Muscle layer of duodenum (tissue), 2 donors: ENCODE results near the gene HERC2.
"Not testable (repeated sequence)": the region's sequence is repeated elsewhere in the genome, so short reads cannot be mapped to it uniquely, and the experiment has no call there.

ENCODE experiments used
- H3K27ac ChIP-seq: one replicate; pipeline ENCODE4 v1.7.0; 2013; ENCODE audit warnings: mild to moderate bottlenecking, low read length
- H3K27me3 ChIP-seq: one replicate; pipeline ENCODE4 v1.7.0; 2013; ENCODE audit warnings: low read depth, mild to moderate bottlenecking, control low read depth, low read length
- H3K36me3 ChIP-seq, 2 donors: one replicate each; pipeline ENCODE4 v1.7.0; 2013; ENCODE audit warnings: low read length in 2 of 2, control low read depth in 1 of 2, mild to moderate bottlenecking in 1 of 2; ENCODE audit not compliant: insufficient read depth in 2 of 2, control insufficient read depth in 1 of 2
- H3K4me1 ChIP-seq, 2 donors: one replicate each; pipeline ENCODE4 v1.7.0; 2013; ENCODE audit warnings: low read length in 2 of 2, mild to moderate bottlenecking in 2 of 2, control low read depth in 1 of 2, moderate library complexity in 1 of 2; ENCODE audit not compliant: insufficient read depth in 2 of 2, control insufficient read depth in 1 of 2
- H3K4me3 ChIP-seq, 2 donors: one replicate each; pipeline ENCODE4 v1.7.0; 2013; ENCODE audit warnings: low read length in 2 of 2, low read depth in 1 of 2, mild to moderate bottlenecking in 1 of 2
- H3K9me3 ChIP-seq, 2 donors: one replicate each; pipeline ENCODE4 v1.7.0; 2013; ENCODE audit warnings: low read length in 2 of 2, control low read depth in 1 of 2, mild to moderate bottlenecking in 1 of 2; ENCODE audit not compliant: control insufficient read depth in 1 of 2
- donor health status: healthy.

The HERC2 gene

DNA sequence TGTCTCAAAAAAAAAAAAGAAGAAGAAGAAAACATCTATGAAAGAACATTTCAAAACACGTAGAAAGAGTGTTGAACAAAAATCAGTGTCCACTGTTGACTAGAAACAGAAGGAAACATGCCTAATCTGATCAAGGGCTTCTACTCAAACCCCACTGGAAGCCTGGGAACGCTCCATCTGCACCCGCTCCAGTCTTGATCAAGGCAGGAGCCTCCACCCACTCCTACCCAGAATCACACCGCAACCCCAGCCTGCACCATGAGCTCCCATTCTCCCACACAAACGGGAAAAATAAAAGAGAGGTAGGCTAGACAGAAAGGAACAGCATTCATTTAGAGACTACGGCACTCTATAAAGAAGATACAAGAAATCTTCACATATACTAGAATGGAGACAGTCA, 181.9 kb downstream of the HERC2 start:
- Histone ChIP-seq H3K27ac (no peak overlapping the region), H3K4me1 (no peaks in the 10 kb centered on the region), H3K4me3 (no peak overlapping the region), H3K36me3 (peaks cover 23 to 48% of the 10 kb centered on the region in 2 donors), H3K27me3 (no peaks in the 10 kb centered on the region), H3K9me3 (no peaks in the 10 kb centered on the region)

GRCh38 chr15:28137408-28138039, 184.5 kb downstream of the HERC2 start:
- peaks cover 22 to 38% of the 10 kb centered on the region in 2 donors for H3K36me3 ChIP-seq
- not testable (repeated sequence) for H3K9me3 ChIP-seq, H3K4me3 ChIP-seq, H3K4me1 ChIP-seq, H3K27me3 ChIP-seq, H3K27ac ChIP-seq

DNA sequence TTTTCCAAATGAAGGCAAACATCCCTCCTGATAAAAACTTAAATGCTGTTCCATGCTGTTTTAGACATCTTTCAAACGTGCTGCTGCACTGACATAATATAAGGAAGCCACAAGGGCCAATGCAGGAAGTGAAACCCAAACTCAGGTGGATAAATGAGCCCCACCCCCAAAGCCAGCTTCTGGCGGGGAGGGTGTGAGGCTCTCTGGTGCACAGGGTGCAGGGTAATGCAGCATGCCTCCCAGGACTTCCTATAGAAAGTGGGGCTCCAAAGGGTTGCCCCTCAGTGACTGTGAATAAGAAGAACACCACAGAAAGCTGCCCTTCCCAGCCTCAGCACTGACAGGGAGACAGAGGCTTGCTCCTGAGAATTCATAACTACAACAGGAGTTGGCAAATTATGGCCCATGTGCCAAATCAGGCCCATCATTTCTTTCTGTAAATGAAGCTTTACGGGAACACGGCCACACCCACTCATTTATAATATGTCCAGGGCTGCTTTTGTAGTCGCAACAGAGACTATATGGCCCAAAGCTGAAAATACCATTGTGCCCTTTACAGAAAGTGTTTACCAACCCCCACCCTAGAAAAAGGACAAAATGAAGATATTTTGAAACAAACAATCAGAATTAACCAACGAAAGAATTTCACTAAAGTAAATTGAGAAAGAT, 185.6 kb downstream of the HERC2 start:
- H3K9me3 ChIP-seq, H3K4me1 ChIP-seq, H3K27me3 ChIP-seq, H3K4me3 ChIP-seq, H3K27ac ChIP-seq: not testable (repeated sequence)
- peaks cover 28 to 43% of the 10 kb centered on the region in 2 donors for H3K36me3 ChIP-seq

DNA sequence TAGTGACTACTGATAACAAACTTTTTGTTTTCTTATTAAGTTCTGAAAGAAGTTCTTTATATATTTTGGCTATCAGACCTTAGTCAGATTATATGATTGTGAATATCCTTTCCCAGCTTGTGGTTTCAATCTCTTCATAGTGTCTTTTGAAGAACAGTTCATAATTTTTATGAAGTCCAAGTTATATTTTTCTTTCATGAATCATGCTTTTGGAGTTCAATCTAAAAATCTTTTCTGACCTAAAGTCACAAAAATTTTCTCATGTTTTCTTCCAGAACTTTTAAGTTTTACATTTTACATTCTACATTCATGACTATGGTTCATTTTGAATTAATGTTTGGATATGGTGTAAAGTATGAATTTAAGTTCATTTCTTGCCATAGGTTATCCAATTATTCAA, 188.7 kb downstream of the HERC2 start:
- Histone ChIP-seq H3K36me3 (peaks cover 36 to 49% of the 10 kb centered on the region in 2 donors), H3K27ac (no peak overlapping the region), H3K4me1 (no peaks in the 10 kb centered on the region), H3K27me3 (no peaks in the 10 kb centered on the region), H3K4me3 (no peak overlapping the region), H3K9me3 (no peaks in the 10 kb centered on the region)

DNA sequence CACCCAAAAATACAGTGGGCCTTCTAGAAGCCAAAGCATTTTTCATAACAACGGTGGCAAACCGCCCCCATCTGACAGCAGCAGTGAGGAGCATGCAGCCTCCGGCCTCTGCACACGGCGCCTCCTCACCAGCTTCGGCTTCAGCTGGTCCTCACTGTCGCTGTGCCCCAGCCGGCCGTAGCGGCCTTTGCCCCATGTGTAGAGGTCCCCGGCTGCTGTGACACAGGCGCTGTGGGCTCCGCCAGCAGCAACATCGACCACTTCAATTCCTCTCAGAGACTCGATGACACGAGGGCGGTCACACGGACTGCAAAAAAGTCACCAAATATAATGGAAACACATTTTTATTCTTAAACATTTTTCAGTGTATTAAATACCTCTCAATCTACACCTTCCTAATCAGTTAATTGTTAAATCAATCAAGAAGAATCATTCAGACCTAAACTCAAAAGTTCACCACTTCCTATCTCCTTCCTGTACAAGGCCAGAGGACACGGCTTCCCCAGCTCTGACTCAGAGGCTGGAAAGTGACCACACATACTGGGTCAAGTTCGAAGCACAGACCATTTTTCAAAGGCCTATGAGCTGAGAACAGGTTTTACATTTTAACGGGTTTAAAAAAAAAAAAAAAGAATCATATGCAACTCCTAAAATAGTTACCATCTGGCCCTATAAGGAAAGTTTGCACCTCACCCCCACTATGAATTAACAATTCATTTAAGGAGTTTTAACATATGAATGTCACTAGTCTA, 189.3 kb downstream of the HERC2 start:
- H3K4me1 ChIP-seq, result no peaks in the 10 kb centered on the region
- H3K27ac ChIP-seq, result no peak overlapping the region
- H3K4me3 ChIP-seq, result no peak overlapping the region
- no peaks in the 10 kb centered on the region for H3K27me3 ChIP-seq
- peaks cover 36 to 45% of the 10 kb centered on the region in 2 donors for H3K36me3 ChIP-seq
- no peaks in the 10 kb centered on the region for H3K9me3 ChIP-seq

GRCh38 chr15:28131946-28132345, 190.0 kb downstream of the HERC2 start:
- H3K27ac ChIP-seq, result no peak overlapping the region
- no peak overlapping the region for H3K4me3 ChIP-seq
- peaks cover 43 to 45% of the 10 kb centered on the region in 2 donors for H3K36me3 ChIP-seq
- no peaks in the 10 kb centered on the region for H3K27me3 ChIP-seq
- H3K9me3 ChIP-seq, result no peaks in the 10 kb centered on the region
- H3K4me1 ChIP-seq, result no peaks in the 10 kb centered on the region

- Histone ChIP-seq H3K9me3 (no peaks in the 10 kb centered on the region), H3K36me3 (peaks cover 44 to 45% of the 10 kb centered on the region in 2 donors), H3K27me3 (no peaks in the 10 kb centered on the region), H3K4me3 (no peak overlapping the region), H3K27ac (no peak overlapping the region), H3K4me1 (no peaks in the 10 kb centered on the region)
Observed at GRCh38 chr15:28131400-28131799, 190.6 kb downstream of the HERC2 start.

GRCh38 chr15:28130651-28131050, 191.3 kb downstream of the HERC2 start:
- no peaks in the 10 kb centered on the region for H3K27me3 ChIP-seq
- H3K4me3 ChIP-seq, result no peak overlapping the region
- H3K9me3 ChIP-seq, result no peaks in the 10 kb centered on the region
- peaks cover 44 to 45% of the 10 kb centered on the region in 2 donors for H3K36me3 ChIP-seq
- H3K27ac ChIP-seq, result no peak overlapping the region
- H3K4me1 ChIP-seq, result no peaks in the 10 kb centered on the region

DNA sequence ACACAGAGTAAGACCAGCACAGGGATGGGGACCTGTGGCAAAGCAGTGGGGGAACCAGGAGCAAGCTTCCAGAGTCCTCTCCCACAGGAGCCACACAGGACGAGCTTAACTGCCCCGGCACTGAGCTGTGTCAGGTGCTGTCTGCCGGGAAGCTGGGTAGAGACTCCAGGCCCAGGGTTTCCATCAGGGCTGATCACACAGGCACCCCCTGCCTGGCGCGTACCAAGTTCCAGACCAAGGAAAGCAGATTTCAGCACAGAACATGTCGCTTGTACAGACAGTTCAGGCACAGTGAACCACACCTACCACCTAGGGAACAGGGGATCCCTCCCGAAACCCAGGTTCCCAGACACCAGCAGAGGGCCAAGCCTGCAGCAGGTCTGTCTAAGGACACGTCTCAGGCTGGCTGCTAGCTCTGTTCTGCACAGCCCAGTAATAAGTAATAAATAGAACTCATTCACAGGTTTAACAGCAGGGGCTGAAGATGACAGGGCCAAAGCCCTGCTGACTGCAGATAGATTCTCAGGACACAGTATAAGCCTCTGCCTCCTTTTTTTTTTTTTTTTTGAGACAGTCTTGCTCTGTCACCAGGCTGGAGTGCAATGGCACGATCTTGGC, 192.6 kb downstream of the HERC2 start:
- H3K4me1 ChIP-seq, result no peaks in the 10 kb centered on the region
- H3K27ac ChIP-seq, result no peak overlapping the region
- no peaks in the 10 kb centered on the region for H3K9me3 ChIP-seq
- H3K27me3 ChIP-seq, result no peaks in the 10 kb centered on the region
- H3K4me3 ChIP-seq, result no peak overlapping the region
- peaks cover 54 to 56% of the 10 kb centered on the region in 2 donors for H3K36me3 ChIP-seq

DNA sequence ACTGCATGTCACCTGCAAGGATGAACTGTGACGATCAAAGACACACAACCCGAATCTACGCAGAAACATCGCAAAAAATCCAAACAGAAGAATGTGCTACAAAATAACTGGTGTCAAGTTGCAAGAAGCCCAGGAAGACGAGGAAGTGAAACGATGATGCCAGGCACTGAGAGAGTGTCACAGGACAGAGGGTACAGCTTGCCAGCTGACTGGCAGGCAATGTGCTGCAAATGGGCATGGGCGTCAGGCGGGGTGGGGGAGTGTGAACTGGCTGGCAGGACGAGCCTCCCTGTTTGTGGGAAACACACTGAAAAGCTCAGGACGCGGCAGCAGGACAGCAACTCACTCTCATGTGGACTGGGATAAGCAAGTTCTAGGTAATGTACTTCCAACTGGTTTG, 193.9 kb downstream of the HERC2 start:
- no peaks in the 10 kb centered on the region for H3K4me1 ChIP-seq
- H3K27ac ChIP-seq, result no peak overlapping the region
- H3K4me3 ChIP-seq, result no peak overlapping the region
- no peaks in the 10 kb centered on the region for H3K9me3 ChIP-seq
- no peaks in the 10 kb centered on the region for H3K27me3 ChIP-seq
- H3K36me3 ChIP-seq, result peaks cover 50 to 58% of the 10 kb centered on the region in 2 donors

GRCh38 chr15:28127036-28127435, 194.9 kb downstream of the HERC2 start:
- Histone ChIP-seq H3K4me1 (no peaks in the 10 kb centered on the region), H3K9me3 (no peaks in the 10 kb centered on the region), H3K36me3 (peaks cover 42 to 62% of the 10 kb centered on the region in 2 donors), H3K4me3 (no peak overlapping the region), H3K27me3 (no peaks in the 10 kb centered on the region), H3K27ac (no peak overlapping the region)
